ENCODE results near the gene ING3.
A peak's percentile ranks its signal among the peaks of the same experiment; 100 is the strongest.
"Not testable (repeated sequence)": the region's sequence is repeated elsewhere in the genome, so short reads cannot be mapped to it uniquely, and the experiment has no call there.

Gene ING3

DNA sequence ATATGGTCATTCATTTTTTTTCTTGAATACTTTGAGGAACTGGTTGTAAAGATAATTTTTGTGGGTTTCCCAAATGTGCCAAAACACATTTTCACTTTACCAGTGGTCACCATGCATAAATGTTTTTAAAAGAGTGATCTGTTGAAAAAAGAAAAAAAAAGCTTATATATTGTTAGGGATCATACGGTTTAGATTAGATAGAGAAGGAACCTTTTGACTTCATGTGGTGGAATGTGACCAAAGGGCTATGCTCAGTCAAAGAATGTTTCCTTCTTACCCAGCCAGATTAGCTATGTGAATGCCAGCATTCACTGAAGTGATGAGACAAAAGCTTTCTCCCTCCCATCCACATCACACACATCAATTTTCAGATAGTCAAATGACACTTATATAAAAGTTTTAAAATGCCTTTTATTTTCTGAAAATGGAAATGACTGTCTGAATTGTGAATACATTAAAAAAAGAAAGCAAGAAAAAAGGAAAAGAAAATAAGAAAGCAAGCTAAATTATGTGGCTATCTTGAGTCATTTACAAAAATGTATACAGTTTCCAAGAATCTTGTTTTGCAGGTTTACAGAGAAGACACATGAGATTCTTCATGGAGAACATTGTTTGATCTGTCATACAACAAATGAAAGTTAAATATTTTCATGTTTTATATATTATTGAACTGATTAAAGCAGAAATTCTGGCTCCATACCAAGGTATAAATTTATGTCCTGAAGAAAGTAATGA, 29.4 kb downstream of the ING3 start:
- Histone ChIP-seq H3K4me3 (ENCODE audit: low read length) (no peak overlapping the region), H3K9me3 (ENCODE audit: control insufficient read depth, insufficient read depth, low read length) (no peaks in the 10 kb centered on the region), H3K36me3 (ENCODE audit: control insufficient read depth, insufficient read depth, low read length) (no peaks in the 10 kb centered on the region), H3K27me3 (ENCODE audit: control insufficient read depth, insufficient read depth, low read length) (no peaks in the 10 kb centered on the region), H3K27ac (ENCODE audit: low read length) (no peak overlapping the region), H3K4me1 (ENCODE audit: control insufficient read depth, insufficient read depth, low read length) (no peaks in the 10 kb centered on the region)
- WGBS (ENCODE audit: insufficient coverage, insufficient read length) = no CpG with 5 or more reads among the region's 1 CpG
- DNase-seq (ENCODE audit: low read depth, low spot score) = no peak

DNA sequence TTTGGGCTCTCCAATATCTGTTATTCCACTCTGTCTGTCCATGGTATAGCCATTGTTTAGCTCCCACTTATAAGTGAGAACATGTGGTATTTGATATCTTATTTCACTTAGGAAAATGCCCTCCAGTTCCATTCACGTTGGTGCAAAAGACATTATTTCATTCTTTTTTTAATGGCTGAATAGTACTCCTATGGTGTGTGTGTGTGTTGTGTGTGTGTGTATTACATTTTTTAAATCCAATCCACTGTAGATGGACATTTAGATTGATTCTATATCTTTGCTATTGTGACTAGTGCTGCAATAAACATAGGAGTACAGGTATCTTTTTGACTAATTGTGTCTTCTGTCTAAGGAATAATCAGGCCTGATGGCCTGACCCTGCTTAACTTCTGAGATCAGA, 30.5 kb downstream of the ING3 start:
- Histone ChIP-seq H3K36me3 (ENCODE audit: control insufficient read depth, insufficient read depth, low read length) (no peaks in the 10 kb centered on the region), H3K4me1 (ENCODE audit: control insufficient read depth, insufficient read depth, low read length) (no peaks in the 10 kb centered on the region), H3K4me3 (ENCODE audit: low read length) (no peak overlapping the region), H3K9me3 (ENCODE audit: control insufficient read depth, insufficient read depth, low read length) (no peaks in the 10 kb centered on the region), H3K27me3 (ENCODE audit: control insufficient read depth, insufficient read depth, low read length) (no peaks in the 10 kb centered on the region), H3K27ac (ENCODE audit: low read length) (no peak overlapping the region)
- WGBS (ENCODE audit: insufficient coverage, insufficient read length) = no CpG with 5 or more reads among the region's 1 CpG
- no peak for DNase-seq (ENCODE audit: low read depth, low spot score)

DNA sequence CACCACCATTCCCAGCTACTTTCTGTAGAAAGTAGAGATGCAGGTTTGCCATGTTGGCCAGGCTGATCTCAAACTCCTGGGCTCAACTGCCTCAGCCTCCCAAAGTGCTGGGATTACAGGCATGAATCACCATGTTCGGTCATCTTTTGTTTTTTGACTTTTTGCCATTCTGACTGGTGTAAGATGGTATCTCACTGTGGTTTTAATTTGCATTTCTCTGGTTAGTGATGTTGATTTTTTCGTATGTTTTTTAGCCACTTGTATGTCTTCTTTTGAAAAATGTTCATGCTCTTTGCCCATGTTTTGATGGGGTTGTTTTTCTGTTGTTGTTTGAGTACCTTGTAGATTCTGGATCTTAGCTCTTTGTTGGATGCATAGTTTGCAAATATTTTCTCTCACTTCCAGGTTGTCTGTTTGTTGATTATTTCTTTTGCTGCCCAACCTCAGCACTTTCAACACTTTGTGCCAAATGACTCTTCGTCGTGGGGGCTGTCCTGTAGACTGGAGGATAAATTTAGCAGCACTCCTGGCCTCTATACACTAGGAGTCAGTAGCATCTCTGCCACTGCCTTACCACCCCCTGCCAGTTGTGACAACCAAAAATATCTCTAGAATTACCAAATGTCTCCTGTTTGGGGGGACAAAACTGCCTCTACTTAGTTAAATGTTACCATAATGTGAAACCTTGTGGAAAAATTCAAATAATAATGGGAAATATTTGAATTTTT, 31.5 kb downstream of the ING3 start:
- DNase-seq (ENCODE audit: low read depth, low spot score) = no peak
- WGBS (ENCODE audit: insufficient coverage, insufficient read length) = no CpG with 5 or more reads among the region's 4 CpGs

DNA sequence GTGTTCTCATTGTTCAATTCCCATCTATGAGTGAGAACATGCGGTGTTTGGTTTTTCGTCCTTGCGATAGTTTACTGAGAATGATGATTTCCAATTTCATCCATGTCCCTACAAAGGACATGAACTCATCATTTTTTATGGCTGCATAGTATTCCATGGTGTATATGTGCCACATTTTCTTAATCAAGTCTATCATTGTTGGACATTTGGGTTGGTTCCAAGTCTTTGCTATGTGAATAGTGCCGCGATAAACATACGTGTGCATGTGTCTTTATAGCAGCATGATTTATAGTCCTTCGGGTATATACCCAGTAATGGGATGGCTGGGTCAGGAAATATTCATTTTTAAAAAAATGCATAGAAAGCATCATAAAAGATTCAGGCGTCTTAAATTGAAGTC, 33.0 kb downstream of the ING3 start:
- H3K36me3 ChIP-seq (ENCODE audit: control insufficient read depth, insufficient read depth, low read length); H3K27ac ChIP-seq (ENCODE audit: low read length); H3K27me3 ChIP-seq (ENCODE audit: control insufficient read depth, insufficient read depth, low read length); H3K4me1 ChIP-seq (ENCODE audit: control insufficient read depth, insufficient read depth, low read length); H3K4me3 ChIP-seq (ENCODE audit: low read length); DNase-seq (ENCODE audit: low read depth, low spot score); H3K9me3 ChIP-seq (ENCODE audit: control insufficient read depth, insufficient read depth, low read length): not testable (repeated sequence)
- no CpG with 5 or more reads among the region's 8 CpGs for WGBS (ENCODE audit: insufficient coverage, insufficient read length)

More for the DNA sequence above, 31.5 kb downstream of the ING3 start:
- no peaks in the 10 kb centered on the region for H3K36me3 ChIP-seq (ENCODE audit: control insufficient read depth, insufficient read depth, low read length)
- no peak overlapping the region for H3K27ac ChIP-seq (ENCODE audit: low read length)
- H3K4me3 ChIP-seq (ENCODE audit: low read length) = no peak overlapping the region
- no peaks in the 10 kb centered on the region for H3K9me3 ChIP-seq (ENCODE audit: control insufficient read depth, insufficient read depth, low read length)
- no peaks in the 10 kb centered on the region for H3K4me1 ChIP-seq (ENCODE audit: control insufficient read depth, insufficient read depth, low read length)
- H3K27me3 ChIP-seq (ENCODE audit: control insufficient read depth, insufficient read depth, low read length) = no peaks in the 10 kb centered on the region

DNA sequence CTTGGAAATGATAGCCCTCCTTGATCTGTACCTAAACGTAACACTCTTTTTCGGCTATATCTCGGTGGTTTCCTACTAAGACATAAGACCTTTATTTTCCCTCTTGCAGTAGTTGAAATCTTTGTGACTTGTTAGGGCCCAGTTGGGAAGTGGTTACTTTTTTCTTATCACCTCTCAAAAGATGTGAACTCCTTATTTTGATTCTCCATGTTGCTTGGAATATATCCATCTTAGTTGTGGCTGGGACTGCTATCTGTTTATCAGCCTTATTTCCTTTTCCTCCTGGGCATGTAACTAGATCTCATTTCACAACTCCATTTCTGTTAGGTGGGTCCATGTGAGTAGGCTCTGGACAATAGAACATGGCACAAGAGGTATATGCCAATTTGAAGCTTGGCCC, 33.8 kb downstream of the ING3 start:
- Histone ChIP-seq H3K36me3 (ENCODE audit: control insufficient read depth, insufficient read depth, low read length) (no peaks in the 10 kb centered on the region), H3K9me3 (ENCODE audit: control insufficient read depth, insufficient read depth, low read length) (no peaks in the 10 kb centered on the region), H3K4me1 (ENCODE audit: control insufficient read depth, insufficient read depth, low read length) (no peaks in the 10 kb centered on the region), H3K4me3 (ENCODE audit: low read length) (no peak overlapping the region), H3K27ac (ENCODE audit: low read length) (no peak overlapping the region), H3K27me3 (ENCODE audit: control insufficient read depth, insufficient read depth, low read length) (peaks cover 5% of the 10 kb centered on the region; the same call in 1 of the 2 replicates)
- DNase-seq (ENCODE audit: low read depth, low spot score) = no peak
- no CpG with 5 or more reads among the region's 3 CpGs for WGBS (ENCODE audit: insufficient coverage, insufficient read length)

DNA sequence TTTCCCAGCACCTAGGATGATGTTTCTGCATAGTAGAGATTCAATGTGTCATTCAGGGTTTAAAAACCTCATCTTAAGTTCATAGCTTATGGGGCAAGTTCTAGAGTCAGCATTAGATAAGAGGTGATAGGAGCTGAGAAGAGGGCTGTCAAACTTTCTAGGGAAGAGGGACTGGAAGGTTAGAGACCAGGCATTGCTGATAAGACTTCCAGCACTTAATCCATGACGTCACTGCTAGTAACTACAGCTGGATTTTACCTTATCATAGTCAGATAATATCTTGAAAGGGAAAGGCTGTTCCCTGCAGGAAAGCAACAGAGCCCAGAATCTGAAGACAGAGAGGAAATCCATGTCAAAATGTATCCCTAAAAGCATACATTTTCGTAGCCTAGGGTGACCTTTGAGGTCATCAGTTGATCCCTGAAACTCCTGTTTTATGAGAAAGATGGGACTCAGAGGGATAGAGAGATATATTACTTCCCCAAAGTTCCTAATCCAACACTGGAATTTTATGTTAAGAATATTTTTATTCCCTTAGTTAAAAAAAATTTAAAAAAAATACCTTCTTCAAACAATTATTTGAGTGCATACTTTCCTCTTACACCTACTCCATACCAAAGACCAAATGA, 34.7 kb downstream of the ING3 start:
- Histone ChIP-seq H3K4me3 (ENCODE audit: low read length) (no peak overlapping the region), H3K27ac (ENCODE audit: low read length) (no peak overlapping the region), H3K36me3 (ENCODE audit: control insufficient read depth, insufficient read depth, low read length) (no peaks in the 10 kb centered on the region), H3K9me3 (ENCODE audit: control insufficient read depth, insufficient read depth, low read length) (no peaks in the 10 kb centered on the region), H3K27me3 (ENCODE audit: control insufficient read depth, insufficient read depth, low read length) (peaks cover 5% of the 10 kb centered on the region; the same call in 1 of the 2 replicates), H3K4me1 (ENCODE audit: control insufficient read depth, insufficient read depth, low read length) (no peaks in the 10 kb centered on the region)
- no CpG with 5 or more reads among the region's 2 CpGs for WGBS (ENCODE audit: insufficient coverage, insufficient read length)
- DNase-seq (ENCODE audit: low read depth, low spot score) = no peak

DNA sequence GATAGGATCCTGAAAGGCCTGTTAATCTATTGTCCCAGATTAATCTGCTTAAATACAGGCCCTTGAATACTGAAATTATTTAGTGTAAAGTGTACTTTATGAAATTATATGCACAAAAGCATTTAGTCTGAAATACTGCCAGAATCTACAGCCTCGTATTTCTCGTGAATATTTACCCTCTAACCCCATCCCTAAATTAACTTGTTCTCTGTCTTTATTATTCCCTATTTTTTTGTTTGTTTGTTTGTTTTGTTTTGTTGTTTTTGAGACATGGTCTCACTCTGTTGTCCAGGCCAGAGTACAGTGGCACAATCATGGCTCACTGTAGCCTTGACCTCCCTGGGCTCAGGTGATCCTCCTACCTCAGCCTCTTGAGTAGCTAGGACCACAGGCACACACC, 35.3 kb downstream of the ING3 start:
- no peaks in the 10 kb centered on the region for H3K4me1 ChIP-seq (ENCODE audit: control insufficient read depth, insufficient read depth, low read length)
- H3K4me3 ChIP-seq (ENCODE audit: low read length) = no peak overlapping the region
- H3K27ac ChIP-seq (ENCODE audit: low read length) = no peak overlapping the region
- H3K36me3 ChIP-seq (ENCODE audit: control insufficient read depth, insufficient read depth, low read length) = no peaks in the 10 kb centered on the region
- DNase-seq (ENCODE audit: low read depth, low spot score) = no peak
- no peaks in the 10 kb centered on the region for H3K9me3 ChIP-seq (ENCODE audit: control insufficient read depth, insufficient read depth, low read length)
- peaks cover 5% of the 10 kb centered on the region; the same call in 1 of the 2 replicates for H3K27me3 ChIP-seq (ENCODE audit: control insufficient read depth, insufficient read depth, low read length)
- no CpG with 5 or more reads among the region's 2 CpGs for WGBS (ENCODE audit: insufficient coverage, insufficient read length)

DNA sequence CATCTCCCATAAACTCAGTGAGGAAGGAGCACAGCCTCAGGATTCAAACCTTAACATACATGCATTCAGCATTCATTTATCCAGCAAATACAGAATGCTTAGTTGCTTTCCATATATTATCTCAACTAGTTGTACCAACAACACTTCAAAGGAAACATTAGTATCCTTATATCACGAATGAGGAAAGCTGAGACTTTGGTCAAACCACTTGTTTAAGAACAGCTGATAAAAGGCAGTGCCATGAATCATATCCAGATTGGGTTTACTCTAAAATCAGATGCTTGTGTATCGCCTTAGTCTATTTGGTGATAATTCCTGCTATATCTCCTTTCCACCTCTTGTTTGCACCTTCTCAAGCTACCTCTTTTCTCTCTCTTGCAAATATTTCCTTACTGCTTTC, 36.1 kb downstream of the ING3 start:
- no peak for DNase-seq (ENCODE audit: low read depth, low spot score)
- no peak overlapping the region for H3K27ac ChIP-seq (ENCODE audit: low read length)
- no CpG with 5 or more reads among the region's 2 CpGs for WGBS (ENCODE audit: insufficient coverage, insufficient read length)
- no peaks in the 10 kb centered on the region for H3K36me3 ChIP-seq (ENCODE audit: control insufficient read depth, insufficient read depth, low read length)
- H3K9me3 ChIP-seq (ENCODE audit: control insufficient read depth, insufficient read depth, low read length) = no peaks in the 10 kb centered on the region
- H3K4me1 ChIP-seq (ENCODE audit: control insufficient read depth, insufficient read depth, low read length) = no peaks in the 10 kb centered on the region
- H3K27me3 ChIP-seq (ENCODE audit: control insufficient read depth, insufficient read depth, low read length) = peaks cover 5% of the 10 kb centered on the region; the same call in 1 of the 2 replicates
- no peak overlapping the region for H3K4me3 ChIP-seq (ENCODE audit: low read length)

DNA sequence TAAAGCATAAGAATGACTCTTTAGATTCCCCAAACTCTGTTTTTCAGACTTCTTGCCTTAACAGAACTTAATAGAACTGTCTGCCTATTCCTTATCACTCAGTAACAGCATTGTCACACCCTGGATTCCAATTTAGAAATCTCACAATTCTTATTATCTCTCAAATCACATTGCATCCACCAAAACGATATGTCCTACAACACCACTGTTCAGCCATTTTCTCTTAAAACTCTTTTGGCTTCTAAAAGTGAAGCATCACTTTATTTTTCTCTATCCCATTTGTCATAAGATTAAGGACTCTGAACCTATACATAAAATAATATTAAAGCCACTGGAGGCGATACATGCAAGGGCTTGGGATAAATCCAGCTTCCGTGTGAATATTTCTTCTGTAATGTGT, 36.7 kb downstream of the ING3 start:
- H3K4me3 ChIP-seq (ENCODE audit: low read length) = no peak overlapping the region
- WGBS (ENCODE audit: insufficient coverage, insufficient read length) = 100% methylated on average over 1 of the region's 3 CpGs
- no peak for DNase-seq (ENCODE audit: low read depth, low spot score)

DNA sequence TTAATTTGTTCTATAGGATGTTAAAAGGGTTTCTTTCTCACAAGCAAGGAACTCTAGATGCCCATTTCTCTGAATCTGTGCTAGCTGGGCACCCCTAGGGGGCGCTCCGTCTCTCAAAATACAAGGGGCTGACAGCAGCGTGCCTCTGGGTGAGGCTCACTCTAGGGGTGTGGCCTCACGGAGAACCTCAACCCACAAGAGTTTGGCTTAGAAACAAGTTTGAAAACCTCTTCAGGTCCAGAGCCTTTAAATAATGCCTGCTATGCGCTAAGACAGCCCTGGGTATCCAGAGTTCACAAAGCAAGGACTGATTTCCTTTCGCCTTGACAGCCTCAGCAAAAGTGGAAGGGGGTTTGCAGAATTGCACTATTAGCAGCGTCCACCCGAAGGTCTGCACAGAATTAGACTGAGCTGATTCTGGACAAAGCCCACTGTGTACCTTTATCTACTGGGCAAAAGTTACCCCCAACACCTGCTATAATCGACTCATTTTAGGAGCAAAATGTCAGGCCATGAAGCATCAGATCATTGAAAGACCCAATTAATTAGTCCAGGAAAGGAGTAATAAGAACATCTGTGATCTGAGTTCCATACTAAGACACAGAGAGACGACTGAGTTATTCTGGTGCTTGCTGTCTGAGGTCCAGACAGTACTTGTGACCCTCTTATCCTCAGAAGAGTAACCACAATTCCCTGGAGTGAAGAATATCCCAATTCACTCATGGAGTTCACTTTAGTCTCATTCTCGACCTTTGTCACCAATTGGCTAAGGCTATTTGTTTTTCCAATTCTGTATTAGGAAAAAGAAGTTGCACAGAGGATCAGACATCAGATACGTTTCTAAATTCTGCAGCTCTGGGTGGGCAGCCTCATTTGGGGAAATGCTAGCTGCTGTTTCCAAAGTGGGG, 37.4 kb downstream of the ING3 start:
- no CpG with 5 or more reads among the region's 12 CpGs for WGBS (ENCODE audit: insufficient coverage, insufficient read length)
- no peaks in the 10 kb centered on the region for H3K9me3 ChIP-seq (ENCODE audit: control insufficient read depth, insufficient read depth, low read length)
- H3K36me3 ChIP-seq (ENCODE audit: control insufficient read depth, insufficient read depth, low read length) = no peaks in the 10 kb centered on the region
- H3K27me3 ChIP-seq (ENCODE audit: control insufficient read depth, insufficient read depth, low read length) = peaks cover 5% of the 10 kb centered on the region; the same call in 1 of the 2 replicates
- no peak overlapping the region for H3K4me3 ChIP-seq (ENCODE audit: low read length)
- H3K4me1 ChIP-seq (ENCODE audit: control insufficient read depth, insufficient read depth, low read length) = no peaks in the 10 kb centered on the region
- no peak overlapping the region for H3K27ac ChIP-seq (ENCODE audit: low read length)
- DNase-seq (ENCODE audit: low read depth, low spot score) = peak; percentile 67

More for the DNA sequence above, 36.7 kb downstream of the ING3 start:
- Histone ChIP-seq H3K27ac (ENCODE audit: low read length) (no peak overlapping the region), H3K36me3 (ENCODE audit: control insufficient read depth, insufficient read depth, low read length) (no peaks in the 10 kb centered on the region), H3K9me3 (ENCODE audit: control insufficient read depth, insufficient read depth, low read length) (no peaks in the 10 kb centered on the region), H3K4me1 (ENCODE audit: control insufficient read depth, insufficient read depth, low read length) (no peaks in the 10 kb centered on the region), H3K27me3 (ENCODE audit: control insufficient read depth, insufficient read depth, low read length) (peaks cover 5% of the 10 kb centered on the region; the same call in 1 of the 2 replicates)
